GM18858 (cell line): Measurements from ENCODE around the gene PXDN.
"Not testable (repeated sequence)": the region's sequence is repeated elsewhere in the genome, so short reads cannot be mapped to it uniquely, and the experiment has no call there.

Source experiments
- ATAC-seq: cut with Tn5 transposase; IDR thresholded peaks from one replicate; pipeline ENCODE4 v1.9.1; 2021; ENCODE audit not compliant: unreplicated experiment

Gene PXDN

DNA sequence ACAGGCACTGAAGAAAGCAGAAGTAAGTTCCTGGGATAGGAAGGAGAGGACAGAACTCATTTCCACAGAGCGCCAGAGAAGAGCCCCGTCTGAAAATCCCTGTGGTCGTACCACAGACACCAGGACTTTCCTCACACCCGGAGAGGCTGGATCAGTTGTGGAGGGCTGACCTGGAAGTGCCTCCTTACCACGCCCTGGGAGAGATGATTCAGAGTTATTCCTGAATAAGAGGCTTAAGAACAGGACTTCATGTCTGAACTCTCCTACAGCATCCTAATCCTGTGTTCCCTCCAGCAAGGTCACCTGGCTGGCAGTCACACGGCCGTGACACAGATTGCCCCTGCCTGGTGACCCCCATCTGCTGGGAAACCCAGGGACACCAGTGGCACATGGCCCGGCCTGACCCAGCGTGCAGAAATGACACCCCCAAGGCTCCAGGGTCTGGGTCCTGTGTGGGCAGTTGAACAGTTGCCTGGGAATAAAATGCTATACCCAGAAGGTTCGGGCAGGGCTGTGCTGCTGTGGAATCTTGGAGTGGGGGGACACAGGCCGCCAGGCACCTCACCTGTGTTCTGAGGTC lies 105.9 kb downstream of the PXDN start:
- ATAC-seq, result no peak

DNA sequence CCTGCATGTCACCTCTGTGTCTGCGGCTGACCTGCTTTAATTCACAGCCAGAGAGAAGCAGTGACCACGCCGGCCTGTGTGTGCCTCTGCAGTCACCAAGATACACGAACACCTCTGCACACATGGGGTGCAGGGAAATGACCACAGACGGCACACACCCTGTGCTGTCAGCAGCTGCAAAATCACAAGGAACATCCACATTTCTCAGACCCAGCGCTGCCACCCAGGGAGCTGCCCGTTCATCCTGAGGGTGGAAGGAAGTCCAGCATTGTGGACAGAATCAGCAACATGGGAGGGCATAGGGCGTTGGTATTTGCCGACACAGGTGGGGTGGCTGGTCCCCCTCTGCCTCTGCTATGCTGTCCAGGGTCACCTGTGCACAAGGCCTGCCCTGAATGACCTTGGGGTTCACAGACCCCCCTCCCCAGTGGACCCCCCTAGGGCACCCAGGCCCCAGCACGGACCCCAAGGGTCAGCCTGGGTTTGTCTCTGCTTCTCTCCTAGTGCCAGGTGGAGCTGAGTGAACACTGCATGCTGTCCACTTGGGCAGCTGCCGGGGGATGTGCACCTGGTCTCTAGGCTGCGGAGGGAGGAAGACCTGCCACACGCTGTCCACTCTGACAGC lies 107.4 kb downstream of the PXDN start:
- no peak for ATAC-seq

DNA sequence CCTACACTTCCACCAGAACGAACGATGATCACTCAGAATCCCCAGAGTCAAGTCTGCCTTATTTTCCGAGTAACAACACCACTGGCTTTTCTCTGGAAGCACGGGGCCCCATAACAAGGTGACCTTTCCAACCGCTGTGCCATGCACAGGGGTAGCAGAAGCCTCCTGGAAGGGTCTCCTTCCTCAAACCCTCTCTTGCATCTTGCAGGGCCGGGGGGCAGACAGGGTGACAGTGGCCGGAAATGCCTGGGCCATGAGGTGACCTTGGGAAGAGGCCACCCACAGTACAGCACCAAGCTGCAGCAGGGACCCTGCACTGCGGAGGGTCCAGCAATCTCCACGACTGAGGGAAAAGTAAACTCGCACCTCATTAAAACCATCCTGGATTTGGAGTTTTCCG lies 108.5 kb downstream of the PXDN start:
- no peak for ATAC-seq

DNA sequence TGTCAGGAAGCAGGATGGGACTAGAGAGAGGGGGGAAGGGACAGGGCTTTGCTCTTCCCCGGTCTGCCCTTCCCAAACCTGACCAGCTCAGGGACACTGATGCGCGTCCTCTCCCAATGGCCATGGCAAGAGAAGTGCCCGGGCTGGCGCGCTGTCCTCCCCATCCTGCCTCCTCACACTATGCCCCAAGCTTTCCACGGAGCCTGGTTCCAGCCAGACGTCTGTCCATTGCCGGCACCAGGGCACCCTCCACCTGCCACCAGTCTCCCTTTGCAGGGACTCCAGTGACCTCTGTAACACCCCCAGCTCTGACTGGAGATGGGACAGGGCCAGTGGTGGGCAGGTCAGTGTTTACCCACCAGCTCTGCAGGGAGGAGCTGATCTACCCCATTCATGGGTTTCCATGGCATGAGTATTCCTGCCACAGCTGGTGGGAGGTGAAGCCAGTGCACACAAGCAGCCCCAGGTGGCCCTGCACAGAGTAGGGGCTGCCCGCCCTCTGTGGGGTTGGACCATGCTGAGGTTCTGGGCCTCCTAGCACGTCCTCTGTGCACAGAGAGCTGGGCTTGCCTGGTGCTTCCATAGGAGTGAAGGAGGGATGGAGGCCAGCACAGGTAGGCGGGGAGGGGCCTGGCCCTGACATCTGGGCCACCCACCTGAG lies 109.5 kb downstream of the PXDN start:
- no peak for ATAC-seq

DNA sequence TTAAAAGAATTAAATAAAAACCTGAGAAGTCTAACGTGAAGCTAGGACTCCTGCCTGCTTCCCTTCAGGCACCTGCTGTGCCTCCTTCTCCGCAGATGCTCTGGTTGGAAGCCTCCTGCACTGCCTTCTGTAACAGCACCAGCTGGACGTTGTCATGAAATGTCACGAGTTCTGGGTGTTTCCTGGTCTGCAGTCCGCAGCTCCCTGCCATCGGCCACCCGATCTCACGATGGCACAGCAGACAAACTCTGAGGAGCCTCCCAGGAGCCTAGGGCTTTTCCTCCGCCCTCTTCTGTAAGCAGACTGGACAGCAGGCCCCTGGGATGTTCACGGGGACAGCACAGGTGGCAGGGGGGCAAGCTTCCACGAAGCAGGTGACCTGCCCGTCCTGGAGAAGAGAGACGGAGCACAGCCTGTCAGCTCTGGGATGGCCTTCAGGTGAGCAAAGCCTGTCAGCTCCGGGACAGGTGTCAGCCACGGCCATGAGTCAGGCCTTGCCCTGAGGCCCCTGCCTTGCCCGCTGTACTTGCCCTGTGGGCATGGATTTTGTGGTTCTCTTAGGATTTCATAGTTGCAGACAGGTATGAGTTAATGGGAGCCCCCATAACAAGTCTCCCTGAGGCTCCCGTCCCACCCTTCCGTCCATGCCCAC lies 110.3 kb downstream of the PXDN start:
- ATAC-seq, result no peak

DNA sequence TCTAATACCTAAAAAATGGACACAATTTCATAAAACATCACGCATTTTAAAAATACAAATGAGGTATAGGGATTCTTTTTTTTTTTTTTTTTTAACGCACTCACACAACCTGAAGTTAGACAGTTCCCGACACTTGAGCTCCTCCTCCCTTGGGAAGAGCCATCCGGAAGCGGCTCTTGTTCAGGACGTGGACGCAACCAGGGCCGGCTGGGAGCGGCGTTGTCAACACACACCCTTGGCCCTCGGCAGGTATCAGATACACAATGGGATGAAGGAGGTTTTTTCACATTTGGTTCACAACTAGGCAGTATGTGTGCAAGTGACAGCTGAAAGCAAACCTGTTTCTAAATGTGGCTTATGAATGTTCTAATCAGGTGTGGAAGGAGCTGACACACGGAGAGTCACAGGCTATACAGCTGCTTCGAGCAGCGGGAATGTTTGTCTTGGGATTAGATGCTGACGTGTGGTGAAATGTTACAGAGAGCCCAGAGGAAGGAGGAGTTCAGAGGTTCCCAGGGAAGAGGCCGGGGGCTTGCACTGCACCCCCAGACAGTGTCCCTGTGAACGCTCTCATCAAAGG lies 111.1 kb downstream of the PXDN start:
- no peak for ATAC-seq

DNA sequence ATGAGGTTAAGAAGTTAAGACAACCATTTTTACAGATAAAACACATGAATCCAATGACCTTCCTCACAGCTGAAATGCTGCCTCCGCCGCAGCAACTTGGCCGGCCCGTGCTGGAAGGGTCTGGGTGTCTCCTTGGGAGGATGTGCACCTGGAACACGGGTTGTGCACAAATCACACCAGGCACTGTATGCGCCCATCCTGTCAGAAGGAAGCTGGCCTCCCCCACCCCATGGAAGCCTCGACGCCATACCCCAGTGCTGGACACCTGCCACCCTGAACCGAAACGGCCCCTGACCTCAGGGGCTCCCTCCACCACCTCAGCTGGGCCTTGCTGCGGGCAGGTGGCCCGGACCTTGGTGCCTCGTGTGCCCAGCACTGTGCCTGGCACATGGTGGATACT lies 111.8 kb downstream of the PXDN start:
- ATAC-seq, result no peak

DNA sequence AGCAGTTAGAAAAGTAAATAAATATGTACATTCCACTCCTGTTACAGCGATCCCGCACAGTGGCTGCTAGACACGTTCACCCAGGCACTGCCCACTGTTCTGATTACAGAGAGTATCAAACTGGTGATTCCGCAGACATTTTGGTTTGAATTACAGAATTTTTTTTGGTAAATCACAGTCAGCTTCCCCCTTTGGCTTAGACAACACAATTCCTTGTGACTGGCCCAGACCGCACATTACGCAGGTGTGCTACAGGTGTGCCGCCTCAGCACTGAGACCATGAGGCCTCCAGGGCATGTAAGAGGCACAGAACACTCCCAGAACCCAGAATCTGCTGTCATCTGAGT lies 112.3 kb downstream of the PXDN start:
- no peak for ATAC-seq

DNA sequence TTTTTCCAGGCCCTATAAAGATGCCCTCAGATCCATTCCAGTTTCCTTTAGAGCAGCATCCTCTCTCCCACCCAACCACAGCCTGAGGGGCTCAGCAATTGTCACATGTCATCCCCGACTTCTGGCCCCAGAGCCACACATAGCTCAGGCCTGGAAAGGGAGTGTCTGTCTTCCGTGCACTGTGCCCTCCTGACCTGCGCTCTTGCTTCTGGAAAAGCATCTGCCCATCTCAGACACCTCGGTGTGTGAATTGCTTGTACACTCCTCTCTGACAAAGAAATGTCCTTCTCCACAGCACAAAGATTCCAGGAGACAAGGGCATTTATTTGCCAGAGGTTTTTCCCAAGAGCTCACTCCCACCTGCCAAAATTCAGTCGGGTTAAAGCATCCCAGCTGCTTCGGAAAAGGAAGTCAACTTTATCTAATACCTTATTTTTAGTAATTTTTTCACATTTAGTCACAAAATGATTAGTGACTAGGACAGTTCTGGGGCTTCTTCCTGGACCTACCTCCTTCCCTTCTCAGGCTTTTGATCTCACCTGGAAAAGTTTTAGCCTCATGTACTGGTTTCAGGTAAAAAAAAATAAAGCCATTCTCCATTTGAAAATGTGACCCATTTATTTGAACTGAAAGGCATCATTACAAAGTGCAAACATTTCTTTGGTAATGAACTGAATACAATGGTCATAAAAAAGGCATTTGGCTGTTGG lies 112.9 kb downstream of the PXDN start:
- ATAC-seq, result no peak

DNA sequence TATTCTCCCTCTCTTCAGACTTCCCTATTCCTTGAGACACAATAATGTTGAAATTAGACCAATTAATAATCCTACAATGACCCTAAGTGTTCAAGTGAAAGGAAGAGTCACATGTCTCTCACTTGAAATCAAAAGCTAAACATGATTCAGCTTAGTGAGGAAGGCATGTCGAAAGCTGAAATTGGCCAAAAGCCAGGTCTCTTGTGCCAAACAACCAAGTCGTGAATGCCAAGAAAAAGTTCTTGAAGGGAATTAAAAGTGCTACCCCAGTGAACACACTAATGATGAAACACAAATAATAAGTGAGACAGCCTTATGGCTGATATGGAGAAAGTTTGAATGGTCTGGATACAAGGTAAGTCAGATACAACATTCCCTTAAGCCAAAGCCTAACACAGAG lies 115.4 kb downstream of the PXDN start:
- no peak for ATAC-seq

DNA sequence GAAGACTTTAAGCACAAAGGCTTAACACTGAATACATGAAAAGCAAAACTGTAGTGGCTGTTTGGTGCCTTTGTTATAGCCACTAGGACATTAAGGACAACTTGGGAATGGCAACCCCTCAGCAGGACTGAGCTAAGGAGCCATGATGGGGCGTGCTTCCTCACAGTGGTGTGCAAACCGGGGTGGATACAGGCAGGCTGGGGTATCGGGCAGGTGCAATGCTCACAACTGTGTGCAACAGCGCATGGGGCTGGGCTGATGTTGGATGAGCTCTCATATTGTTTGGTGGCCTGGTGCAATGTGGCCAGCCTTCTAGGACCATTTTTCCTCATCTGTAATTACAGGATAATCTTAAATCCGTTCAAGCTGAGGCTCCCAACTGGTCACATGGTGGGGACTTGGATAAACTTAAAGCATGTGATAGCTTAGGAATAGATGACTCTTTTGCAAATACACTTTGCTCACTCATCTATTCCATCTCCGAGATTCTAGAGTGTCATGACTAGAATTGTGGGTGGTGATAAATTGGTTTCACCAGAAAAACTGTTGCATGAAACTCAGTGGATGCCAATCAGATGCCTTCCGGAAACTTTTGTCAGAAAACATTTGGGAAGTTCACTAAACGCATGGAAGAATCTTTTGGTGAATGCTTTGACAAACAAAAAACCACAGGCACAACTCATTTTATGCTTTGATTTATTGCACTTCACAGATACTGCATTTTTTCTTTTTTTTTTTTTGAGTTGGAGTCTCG lies 116.5 kb downstream of the PXDN start:
- ATAC-seq, result no peak

DNA sequence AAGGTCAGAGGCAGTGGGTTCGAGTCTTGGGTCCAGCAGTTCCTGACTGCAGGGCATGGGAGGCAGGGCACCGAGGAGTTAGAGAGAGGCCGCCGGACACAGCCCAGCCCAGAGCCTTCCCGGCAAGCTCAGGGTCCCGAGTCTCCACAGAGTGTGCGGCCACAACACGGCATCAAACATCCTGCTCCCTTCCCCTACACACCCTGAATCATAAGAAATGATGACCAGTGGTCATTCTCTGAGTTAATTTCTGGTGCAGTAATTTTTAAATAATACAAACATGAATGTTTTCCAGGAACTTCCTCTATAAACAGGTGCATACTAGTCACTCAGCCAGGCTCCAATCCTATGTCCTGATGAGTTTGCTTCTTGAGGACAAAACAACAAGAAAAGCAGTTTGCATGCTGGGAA lies 118.0 kb downstream of the PXDN start:
- no peak for ATAC-seq

DNA sequence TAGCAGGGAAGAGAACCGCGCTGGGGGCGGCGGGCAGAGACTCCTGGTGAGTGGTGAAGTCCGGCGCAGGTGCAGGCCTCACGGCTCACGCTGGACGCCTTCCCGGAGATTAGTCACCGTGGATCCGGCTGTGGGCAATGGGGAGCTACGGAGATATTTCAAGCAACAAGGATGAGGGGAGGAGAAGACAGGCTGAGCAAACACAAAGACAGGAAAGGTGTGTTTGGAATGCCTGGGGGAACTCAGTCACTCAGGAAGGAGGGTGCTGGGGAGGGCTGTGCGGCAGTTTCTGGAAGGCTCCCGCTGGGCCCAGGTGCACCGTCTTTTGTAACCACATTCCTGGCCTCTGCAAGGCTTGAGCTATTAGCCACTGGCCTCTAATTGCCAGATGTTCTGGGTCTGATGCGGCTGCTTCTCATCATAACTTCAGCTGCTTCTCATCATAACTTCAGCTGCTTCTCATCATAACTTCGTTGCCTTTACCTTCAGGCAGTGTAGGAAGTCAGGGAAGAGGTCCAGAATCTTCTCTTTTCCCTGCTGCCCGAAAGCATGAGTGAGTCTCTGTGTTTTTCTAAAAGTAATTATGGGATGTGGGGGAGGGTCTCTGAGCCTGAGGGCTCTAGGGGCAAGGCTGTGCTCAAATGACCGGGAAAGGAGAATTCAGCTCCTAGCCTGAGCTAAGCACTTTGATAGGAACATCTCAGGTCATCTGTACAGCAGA lies 118.9 kb downstream of the PXDN start:
- no peak for ATAC-seq

DNA sequence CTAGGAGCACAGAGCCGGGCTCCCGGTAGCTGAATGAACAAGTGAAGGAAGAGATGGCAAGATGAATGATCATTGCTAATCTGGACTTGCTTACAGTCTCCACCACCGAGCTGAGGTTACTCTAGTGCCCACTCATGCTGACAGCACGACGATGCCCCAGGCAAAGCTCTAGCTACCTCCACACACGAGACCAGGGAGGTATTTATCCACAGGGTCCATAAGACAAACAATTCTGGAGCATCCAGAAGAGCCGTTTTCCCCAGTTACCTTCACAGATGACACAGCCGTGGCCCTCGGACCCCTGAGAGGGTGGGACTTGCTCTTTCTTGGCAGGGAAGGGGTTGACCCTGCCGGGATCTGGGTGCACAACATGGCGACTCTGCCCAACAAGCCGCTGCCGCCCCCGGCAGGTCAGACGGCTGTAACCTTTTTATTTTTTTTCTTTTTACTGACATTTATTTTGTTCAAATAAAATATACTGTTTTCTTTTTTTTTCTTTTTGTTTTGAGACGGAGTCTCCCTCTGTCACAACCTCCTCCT lies 120.3 kb downstream of the PXDN start:
- no peak for ATAC-seq

DNA sequence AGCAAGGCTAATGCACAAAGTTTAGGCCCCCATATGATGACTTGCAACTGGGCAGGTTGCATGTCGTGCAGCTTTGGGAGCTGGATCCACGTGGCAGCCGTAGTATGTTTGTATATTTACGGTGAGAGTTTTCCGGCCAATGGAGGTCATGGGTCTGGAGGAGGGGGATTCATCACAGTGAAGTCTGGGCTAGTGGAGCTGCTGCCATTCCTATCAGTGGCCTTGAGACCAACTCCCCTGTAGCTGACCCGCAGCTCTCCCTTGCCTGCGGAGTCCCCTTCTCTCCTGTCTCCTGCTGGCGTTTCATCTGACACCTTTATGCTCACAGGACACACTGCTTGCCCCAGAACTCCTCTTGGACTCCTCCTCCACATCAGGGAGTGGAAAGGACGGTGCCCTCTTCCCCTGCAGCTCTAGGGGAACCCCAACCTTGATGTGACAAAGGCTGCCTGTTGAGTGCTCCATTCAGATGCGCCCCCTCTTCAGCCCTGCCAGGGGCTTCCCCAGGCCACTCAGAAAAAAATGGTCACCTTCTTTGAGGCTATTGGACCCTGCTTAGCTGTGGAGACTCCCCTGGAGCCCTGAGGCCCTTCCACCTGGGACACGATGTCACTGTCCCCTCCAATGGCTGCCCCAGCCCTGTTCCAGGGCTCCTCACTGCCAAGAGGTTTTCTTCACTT lies 121.7 kb downstream of the PXDN start:
- ATAC-seq, result no peak

DNA sequence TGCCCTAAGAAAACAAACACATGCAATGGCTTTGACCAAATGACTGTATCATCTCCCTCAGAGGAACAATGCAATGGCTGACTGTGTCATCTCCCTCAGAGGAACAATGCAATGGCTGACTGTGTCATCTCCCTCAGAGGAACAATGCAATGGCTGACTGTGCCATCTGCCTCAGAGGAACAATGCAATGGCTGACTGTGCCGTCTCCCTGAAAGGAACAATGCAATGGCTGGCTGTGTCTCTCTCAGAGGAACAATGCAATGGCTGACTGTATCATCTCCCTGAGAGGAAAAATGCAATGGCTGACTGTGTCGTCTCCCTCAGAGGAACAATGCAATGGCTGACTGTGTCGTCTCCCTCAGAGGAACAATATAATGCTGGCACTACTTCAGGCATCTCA lies 122.3 kb downstream of the PXDN start:
- ATAC-seq, result not testable (repeated sequence)

DNA sequence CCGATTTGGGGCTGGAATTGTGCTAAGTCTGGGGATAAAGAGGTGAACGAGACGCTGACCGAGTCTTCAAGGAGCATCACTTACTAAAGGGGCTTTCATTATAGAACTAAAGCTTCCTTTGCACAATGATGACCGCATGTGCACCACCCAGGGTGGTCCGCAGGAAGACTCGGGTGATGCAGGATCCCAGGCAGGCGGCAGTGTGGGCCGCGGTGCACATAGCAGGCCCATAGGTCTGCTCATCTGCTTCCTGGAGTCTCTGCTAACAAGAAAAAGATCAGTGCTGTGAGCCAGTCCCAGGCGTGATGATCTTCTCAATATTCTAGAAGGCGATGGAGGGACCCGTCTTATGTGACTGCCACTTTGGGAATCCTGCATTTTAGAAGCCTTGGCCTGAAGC lies 122.8 kb downstream of the PXDN start:
- no peak for ATAC-seq

DNA sequence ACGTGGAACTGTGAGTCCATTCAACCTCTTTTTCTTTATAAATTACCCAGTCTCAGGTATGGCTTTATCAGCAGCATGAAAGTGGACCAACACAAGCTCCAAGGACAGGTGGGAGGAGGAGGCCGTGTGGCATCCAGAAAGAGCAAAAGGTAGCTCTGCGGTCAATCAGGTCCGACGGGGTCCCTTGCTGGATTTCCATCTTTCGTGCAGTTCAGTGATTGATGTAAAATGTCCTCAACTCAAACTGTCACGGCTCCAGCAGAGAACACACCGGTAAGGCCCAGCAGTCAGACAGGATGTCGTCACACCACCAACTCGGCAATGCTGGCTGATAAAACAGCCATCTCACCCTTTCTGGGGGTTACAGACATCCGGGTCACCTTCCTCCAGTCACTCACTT lies 123.3 kb downstream of the PXDN start:
- ATAC-seq, result no peak

DNA sequence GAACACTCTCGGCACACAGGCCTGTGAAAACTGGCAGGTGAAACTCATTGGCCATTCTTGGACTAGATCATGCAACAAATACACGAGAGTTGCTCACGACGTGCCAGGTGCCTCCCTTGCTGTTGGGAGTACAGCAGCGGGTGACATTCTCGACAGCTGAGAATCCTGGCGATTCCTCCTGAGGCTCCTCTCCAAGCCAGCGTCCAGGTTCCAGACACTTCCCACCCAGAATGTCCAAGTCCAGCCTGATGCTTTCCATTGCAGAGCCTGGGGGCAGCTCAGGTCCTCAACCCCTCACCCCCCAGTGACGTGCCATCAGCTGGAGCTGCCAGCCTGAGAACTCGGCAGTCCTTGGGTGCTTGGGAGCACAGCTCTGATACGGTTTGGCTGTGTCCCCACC lies 124.2 kb downstream of the PXDN start:
- ATAC-seq, result no peak
